Stimulated activated CD4-positive, alpha-beta T cell treated with anti-CD3 and anti-CD28 coated beads, Interleukin-2, amount 100 ng/mL, for 4 hours (primary cell): ENCODE measurements around the gene C19orf44.

Source experiments
- DNase-seq: peaks from one replicate; pipeline ENCODE4 v3.0.0-alpha.2; 2020; ENCODE audit warnings: low read depth

The C19orf44 gene

DNA sequence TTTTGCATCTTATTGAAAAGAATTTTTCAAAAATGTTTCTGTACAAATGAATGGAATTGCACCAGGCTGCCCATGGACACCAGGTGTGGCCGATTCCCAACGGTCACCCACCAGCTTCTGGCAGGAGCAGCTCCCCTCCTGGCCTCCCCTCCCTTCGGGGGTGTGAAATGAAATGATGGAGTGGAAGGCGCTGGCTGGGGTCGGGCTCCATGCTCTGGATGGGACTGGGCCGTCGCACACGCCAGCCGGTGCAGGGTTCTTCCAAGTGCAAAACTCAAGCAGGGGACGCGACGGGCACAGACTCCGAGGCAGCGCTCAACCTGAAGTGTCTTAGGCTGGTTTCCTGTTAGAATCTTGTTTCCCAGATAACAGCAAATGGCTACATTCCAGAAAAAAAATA lies 21.9 kb downstream of the C19orf44 start:
- DNase-seq = no peak

- DNase-seq = no peak
These were observed 22.5 kb downstream of the C19orf44 start for GRCh38 chr19:16518483-16519229.

GRCh38 chr19:16519230-16519687 lies 23.1 kb downstream of the C19orf44 start:
- no peak for DNase-seq

DNA sequence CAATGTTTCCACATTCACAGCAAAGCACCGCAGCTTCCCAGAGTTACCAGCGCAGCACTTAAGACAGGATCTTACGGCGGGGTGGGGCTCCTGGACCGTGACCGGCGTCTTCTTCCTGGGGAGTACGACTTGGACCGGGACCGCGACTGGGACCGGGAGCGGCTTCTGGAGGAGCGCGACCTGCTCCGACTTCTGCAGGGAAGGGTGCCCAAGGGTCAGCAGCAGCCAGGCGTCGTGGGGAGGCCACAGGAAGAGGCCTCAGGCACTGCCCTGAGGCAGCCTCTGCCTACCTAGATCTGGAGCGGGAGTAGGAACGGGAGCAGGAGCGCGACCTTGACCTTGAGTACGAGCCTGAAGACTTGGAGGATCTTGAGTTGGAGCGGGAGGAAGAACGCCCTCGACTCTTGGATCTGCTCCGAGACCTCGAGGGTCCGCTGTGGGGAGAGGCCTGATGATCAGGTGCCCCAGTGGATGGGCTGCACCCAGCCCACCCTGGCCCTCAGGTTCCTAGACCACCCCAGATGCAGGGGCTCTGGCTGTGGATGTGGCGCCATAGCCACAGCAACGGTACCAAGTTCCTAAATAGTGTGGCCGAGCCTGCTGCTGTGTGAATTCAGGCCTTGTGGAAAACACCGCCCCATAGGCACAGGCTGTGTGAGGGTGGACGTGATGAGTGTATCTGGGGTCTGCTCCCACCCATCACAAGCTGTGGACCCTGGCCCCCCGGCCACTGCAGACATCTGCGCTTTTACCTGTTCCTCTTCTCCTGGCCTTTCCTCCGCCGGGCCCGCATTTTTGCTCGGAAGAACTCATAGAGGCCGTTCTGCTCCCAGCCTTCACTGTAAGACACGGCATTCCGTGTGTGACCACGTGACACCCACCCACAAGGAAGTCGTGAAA lies 24.1 kb downstream of the C19orf44 start:
- DNase-seq = no peak

DNA sequence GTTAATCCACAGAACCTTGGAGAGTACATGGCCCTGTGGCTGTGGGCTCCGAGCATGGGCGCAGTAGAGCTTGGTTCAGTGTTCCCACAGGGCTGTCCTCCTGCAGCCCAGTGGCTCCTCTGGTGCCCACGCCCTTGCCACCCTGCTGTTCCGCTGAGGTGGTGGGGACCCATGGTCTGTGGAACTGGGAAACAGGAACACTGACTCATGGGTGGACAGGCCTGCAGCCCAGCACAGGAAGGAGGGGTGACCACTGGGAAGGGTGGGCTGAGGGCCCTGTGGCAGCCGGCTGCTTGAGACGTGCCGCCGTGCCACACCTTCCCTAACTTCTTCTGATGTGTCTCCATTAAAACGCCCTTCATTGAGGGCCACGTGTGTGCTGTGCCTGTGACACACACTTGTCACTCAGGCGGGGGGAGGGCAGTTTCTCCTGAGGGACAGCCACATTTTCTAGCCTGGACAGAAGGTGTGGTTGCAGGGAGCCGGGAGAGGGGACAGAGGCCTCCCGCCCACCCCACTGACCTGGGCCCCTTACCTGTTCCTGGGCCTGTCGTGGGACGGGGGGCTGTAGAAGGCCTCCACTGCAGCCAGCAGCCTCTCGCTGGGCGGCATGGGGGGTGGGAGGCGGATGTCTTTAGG lies 24.9 kb downstream of the C19orf44 start:
- DNase-seq = no peak

- no peak for DNase-seq
These were observed 25.6 kb downstream of the C19orf44 start for GRCh38 chr19:16521715-16522289.

GRCh38 chr19:16522559-16523377 lies 26.6 kb downstream of the C19orf44 start:
- no peak for DNase-seq

DNA sequence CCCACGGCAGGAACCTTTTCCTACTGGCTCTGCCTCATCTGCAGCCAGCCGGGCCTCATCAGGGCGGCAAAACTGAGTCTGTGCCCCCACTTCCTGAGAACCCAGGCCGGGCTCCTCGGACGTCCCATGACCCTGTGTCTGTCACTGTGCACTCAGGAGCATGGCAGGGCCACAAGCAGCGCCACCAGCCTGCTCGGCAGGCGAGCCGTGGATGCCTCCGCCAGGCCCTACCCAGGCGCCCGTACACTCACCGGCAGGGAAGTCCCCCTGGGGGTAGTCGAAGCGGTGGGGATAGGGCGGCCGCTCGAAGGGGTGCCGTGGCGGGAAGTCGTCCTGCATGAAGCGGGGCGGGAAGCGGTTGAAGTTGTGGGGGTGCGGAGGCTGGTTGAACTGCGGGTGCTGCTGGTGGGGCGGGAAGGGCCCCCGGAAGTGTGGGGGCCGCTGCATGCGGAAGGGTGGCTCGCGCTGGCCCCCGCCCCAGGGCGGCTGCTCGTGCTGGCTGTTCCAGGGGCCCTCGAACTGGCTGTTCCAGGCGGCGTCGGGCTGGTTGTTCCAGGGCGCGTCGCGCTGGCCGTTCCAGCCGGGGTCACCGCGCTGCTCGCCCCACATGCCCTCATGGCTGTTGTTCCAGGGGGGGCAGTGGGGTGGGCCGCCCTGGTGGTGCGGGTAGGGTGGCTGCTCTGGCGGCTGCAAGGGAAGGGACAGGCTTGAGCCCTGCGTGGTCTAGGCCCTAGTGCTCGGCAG lies 29.0 kb downstream of the C19orf44 start:
- no peak for DNase-seq

- no peak for DNase-seq
These were observed 29.7 kb downstream of the C19orf44 start for GRCh38 chr19:16525751-16526481.

DNA sequence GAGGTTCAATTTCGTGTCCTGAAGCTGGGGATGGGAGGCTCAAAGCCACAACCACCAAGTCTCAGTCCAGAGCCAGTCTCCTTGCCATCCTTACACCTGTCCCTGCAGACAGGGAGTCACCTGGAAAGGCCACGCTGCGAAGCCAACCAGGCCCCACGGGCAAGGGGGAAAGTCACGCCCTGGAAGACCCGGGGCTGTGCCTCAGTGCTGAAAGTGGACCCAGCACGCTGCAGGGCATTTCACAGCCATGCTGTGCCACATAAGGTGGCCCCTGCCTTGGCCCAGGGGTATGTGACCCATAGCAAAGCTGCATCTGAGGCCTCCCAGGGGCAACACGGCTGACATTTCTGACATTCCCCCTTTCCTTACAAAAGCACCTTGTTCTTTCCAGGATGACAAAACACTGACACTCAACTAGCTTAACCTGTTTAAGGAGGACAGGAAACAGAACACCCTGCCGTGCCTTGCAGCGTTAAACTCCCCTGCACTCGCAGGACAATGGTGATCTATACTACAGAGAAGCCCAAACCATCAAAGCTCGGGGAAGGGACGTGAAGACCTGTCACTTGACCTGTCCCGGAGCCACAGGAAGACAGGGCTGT lies 31.2 kb downstream of the C19orf44 start:
- DNase-seq = no peak

DNA sequence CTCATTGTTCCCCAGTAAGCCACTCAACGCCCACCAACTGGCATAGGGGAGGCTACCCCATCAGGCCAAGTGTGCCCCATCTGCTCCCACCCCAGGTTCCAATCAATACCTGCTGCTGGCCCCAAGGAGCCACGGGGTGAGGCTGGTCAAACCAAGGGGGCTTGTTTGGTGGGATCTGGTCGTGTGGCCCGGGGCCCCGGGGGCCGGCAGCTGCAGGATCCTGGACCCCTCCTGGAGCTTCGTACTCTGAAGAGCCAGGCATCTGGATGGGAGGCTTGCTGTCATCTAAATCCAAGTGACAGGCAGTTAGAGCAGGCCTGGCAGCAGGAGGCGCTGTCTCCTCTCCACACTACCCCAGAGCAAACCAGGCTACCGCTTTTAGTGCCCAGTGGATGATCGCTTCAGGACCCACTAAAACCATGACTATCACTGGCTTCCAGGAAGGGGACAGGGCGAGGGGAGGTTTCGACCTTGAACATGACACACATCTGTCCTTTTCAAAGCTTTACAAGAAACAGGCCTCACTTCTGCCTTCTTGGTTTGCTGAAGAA lies 31.9 kb downstream of the C19orf44 start:
- no peak for DNase-seq

GRCh38 chr19:16529466-16530144 lies 33.4 kb downstream of the C19orf44 start:
- DNase-seq = no peak

DNA sequence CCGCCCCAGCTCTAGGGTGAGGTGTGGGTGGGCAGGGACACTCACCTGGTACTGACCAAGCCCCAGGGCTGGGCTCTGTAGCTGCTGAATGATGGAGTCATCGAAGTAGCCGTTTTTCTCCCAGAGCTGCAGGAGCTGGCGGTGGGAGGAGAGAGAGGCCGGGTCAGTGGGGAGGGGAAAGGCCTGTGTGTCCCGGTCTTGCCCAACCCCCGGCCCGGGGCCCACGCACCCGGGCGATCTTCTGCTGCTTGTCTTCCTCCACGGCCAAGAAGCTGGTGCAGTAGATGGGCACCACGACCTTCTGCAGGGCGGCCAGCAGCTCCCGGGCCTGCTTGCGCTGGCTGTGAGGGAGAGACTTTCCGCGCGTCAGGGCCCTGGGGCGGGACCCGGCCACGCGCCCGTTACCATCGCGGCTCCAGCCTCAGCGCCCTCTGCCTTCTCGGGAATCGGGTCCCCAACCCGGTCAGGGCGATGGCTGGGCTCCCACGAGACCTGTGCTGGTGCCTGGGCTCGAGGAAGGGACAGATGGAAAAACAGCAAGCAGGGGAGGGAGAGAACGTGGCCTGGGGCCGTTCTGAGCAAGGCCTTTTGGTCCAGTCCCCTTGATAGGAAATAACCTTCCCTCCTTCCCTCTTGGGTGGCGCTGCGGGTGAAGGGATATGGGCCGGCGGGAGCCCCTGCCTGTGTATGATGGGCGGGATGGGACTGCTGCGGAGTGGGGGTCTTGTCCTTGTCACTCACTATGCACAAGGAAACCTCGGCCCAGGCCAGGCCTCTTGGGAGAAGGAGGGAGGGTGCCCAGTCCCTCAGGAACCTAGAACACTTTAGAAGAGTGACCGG lies 34.6 kb downstream of the C19orf44 start:
- no peak for DNase-seq

- no peak for DNase-seq
These were observed 35.1 kb downstream of the C19orf44 start for GRCh38 chr19:16531380-16531669.

DNA sequence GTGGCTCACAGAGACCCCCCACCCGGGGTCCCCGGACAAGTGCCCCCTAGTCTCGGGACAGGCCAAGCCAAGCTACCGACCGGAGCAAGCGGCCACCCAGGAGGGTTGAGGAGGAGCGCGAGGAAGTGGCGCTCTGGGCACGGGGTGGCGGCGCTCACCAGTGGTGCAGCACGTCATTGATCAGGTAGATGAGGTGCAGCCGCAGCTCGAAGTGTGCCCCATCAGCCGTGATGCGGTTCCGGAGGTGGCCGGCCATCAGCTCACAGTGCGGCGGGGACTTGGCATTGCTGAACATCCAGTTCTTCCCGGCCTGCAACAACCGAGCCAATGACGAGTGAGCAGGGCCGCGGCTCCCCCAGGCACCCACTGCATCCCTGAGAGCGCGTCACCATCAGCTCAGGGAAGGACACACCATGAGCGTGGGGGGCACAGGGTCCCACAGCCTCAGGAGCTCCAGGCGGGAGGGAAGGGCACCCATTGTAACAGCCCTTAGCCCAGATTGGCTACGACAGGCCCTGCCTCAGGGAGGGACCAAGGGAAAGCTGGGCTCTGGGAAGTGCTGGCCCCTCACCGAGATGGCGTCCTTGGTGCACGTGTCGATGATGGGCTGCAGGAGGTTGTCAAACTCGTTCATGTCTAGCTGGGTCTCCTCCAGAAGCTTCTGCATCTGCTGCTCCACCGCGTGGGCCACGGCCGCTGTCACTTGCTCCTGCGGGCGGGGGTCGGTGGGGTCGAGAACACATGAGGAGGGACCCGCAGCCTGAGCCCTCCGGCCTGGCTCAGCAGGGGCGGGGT lies 36.4 kb downstream of the C19orf44 start:
- DNase-seq = no peak

DNA sequence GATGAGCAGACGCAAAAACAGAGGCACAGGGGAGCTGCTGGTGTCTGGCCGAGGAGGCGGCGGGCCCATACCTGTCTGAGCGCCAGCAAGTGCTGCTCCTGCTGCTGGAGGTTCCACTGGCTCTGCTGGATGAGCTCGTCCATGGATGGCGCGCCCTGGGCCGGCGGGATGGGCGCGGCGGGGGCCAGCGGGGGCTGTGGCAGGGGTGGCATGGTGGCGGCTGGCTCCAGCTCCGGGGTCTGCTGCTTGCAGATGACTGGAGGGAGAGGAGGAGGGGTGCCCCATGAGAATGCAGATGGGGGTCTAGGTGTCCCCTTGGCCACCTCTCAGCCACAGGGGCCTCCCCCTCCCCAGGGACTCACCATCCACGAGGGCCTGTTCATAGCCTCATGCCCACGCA lies 39.2 kb downstream of the C19orf44 start:
- no peak for DNase-seq

- DNase-seq = no peak
These were observed 39.9 kb downstream of the C19orf44 start for GRCh38 chr19:16536130-16536529.
